ENCODE results near the gene C5orf47. TPM values are rescaled to one million over a fixed set of nuclear protein-coding genes. Genes with fewer than 3 reads are reported as not detected.

The C5orf47 gene
- total and polyA plus RNA-seq, 2 donors (not counting 1 experiment from before 2014, with no cell fraction given) = not detected

DNA sequence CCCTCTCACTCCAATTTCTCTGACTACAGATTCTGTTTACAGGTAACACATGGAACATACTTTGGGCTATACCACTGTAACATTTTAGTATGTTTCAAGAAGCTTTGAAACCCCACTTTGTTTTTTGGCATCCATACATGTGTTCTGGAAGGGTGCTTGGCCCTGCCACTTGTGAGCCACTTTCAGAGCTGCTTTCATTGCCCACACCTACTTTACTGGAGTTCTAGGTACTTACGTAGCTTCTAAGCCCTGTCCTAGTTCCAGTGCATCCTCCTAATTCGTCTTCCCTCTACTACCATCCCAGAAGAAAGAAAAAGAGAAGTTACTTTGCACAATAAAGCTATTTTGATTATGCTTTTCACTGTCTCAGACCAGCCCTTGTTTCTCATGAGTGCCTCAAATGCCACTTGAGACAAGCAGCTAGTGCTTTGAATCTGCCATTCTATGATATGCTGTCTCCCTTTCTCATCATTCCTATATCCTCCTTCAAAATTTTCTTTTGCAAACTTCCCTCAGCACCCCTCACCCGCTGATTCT, 26.5 kb upstream of the C5orf47 start:
- H3K4me1 Mint-ChIP-seq = no peaks in the 10 kb centered on the region

DNA sequence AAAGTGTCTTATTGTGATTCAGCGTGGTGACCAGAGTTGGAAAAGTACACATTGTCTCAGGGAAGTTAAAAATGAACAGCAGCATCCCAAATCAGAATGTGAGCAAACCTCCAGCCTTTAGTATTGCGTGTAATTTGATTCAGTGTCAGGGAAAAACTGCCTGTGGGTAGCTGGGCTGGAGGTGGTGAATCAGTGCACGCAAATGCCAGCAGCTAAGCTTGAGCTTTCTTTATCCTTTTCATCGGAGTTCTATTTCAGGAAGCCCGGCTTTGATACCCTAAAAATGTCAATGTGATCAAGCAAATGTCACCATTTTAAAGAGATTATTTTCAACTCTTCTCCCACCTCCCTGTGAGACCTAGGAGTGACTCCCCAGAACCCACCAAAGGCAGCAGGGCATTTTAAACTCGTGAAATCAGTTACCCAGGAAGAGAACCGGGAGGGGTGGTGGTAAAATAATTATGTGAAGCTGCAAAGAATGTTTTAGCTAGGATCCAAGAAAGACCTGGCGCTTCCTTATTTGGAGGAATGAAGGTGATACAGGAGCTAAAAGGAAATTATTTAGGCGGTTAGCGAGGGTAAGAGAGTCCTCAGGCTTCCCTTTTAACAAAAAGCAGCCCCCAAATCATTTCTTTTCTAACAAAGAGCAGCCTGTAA, 25.7 kb upstream of the C5orf47 start:
- TF ChIP-seq, protein P1, sequence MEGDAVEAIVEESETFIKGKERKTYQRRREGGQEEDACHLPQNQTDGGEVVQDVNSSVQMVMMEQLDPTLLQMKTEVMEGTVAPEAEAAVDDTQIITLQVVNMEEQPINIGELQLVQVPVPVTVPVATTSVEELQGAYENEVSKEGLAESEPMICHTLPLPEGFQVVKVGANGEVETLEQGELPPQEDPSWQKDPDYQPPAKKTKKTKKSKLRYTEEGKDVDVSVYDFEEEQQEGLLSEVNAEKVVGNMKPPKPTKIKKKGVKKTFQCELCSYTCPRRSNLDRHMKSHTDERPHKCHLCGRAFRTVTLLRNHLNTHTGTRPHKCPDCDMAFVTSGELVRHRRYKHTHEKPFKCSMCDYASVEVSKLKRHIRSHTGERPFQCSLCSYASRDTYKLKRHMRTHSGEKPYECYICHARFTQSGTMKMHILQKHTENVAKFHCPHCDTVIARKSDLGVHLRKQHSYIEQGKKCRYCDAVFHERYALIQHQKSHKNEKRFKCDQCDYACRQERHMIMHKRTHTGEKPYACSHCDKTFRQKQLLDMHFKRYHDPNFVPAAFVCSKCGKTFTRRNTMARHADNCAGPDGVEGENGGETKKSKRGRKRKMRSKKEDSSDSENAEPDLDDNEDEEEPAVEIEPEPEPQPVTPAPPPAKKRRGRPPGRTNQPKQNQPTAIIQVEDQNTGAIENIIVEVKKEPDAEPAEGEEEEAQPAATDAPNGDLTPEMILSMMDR (IDR thresholded peaks at IDR 0.05) = no peak
- TF ChIP-seq EZH2 (IDR thresholded peaks at IDR 0.05; ENCODE audit: borderline replicate concordance, insufficient read depth, low read depth, low read length, poor library complexity, severe bottlenecking) = no peak
- intact Hi-C loops (cut with micrococcal nuclease) = no loop called here
- ChIA-PET CTCF (interaction anchor here (0.6 to 2.3 kb wide), 6 partner anchors 12 to 176 kb away, joined by 3 to 9 read pairs (median 5); no protein-coding TSS in a partner anchor), POLR2A (no interaction called here)
- Histone ChIP-seq H4K20me1 (ENCODE audit: control insufficient read depth, insufficient read depth, low read length, poor library complexity, severe bottlenecking) (no peaks in the 10 kb centered on the region), H3K9ac (ENCODE audit: low read length) (no peak overlapping the region), H3K4me3 (ENCODE audit: control extremely low read depth in 1 of 5, extremely low read depth in 1 of 5, insufficient read depth in 1 of 5, low read depth in 2 of 5, low read length in 4 of 5) (no peak overlapping the region), H3K27ac (ENCODE audit: low read length in 2 of 2) (no peak overlapping the region), H2AFZ (ENCODE audit: insufficient read depth, low read depth, low read length, poor library complexity, severe bottlenecking) (no peak overlapping the region), H3K4me2 (replicated peaks; ENCODE audit: low read depth, low read length, poor library complexity, severe bottlenecking) (no peak overlapping the region), H3K4me1 (ENCODE audit: control insufficient read depth in 2 of 2, insufficient read depth in 2 of 2, low read length in 2 of 2) (no peaks in the 10 kb centered on the region), H3K9me3 (ENCODE audit: control extremely low read depth in 1 of 3, control insufficient read depth in 2 of 3, insufficient read depth in 1 of 3, low read length in 2 of 3) (no peaks in the 10 kb centered on the region), H3K27me3 (replicated peaks in 1 of 4; ENCODE audit: control extremely low read depth in 1 of 4, control insufficient read depth in 3 of 4, insufficient read depth in 4 of 4, low read length in 3 of 4) (no peaks in the 10 kb centered on the region), H3K36me3 (replicated peaks in 1 of 2; ENCODE audit: control extremely low read depth in 1 of 2, control insufficient read depth in 1 of 2, extremely low read depth in 1 of 2, insufficient read depth in 2 of 2, low read length in 1 of 2) (peaks cover 0 to 4% of the 10 kb centered on the region in 2 experiments), H3K79me2 (ENCODE audit: control insufficient read depth, insufficient read depth, low read length) (no peaks in the 10 kb centered on the region)
- no peak for ATAC-seq (ENCODE audit: low read depth)
- H3K4me1 Mint-ChIP-seq = no peaks in the 10 kb centered on the region
- H3K4me3 Mint-ChIP-seq = no peak overlapping the region
- DNase-seq = no peak
- no peaks in the 10 kb centered on the region for H3K9me3 Mint-ChIP-seq (ENCODE audit: insufficient read depth)
- 85% methylated on average over 7 of the region's 10 CpGs for WGBS (ENCODE audit: insufficient coverage)
- peaks cover 4% of the 10 kb centered on the region for H3K27me3 Mint-ChIP-seq
- no peak overlapping the region for H3K27ac Mint-ChIP-seq

More for the DNA sequence above, 26.5 kb upstream of the C5orf47 start:
- TF ChIP-seq, protein P1 (IDR thresholded peaks at IDR 0.05) = no peak
- no peak for TF ChIP-seq EZH2 (IDR thresholded peaks at IDR 0.05; ENCODE audit: borderline replicate concordance, insufficient read depth, low read depth, low read length, poor library complexity, severe bottlenecking)
- intact Hi-C loops (cut with micrococcal nuclease) = no loop called here
- ChIA-PET CTCF (interaction anchor here (1.1 to 2.3 kb wide), 3 partner anchors 12 to 109 kb away, joined by 4 to 9 read pairs (median 6); no protein-coding TSS in a partner anchor), POLR2A (no interaction called here)
- WGBS (ENCODE audit: insufficient coverage) = 90% methylated on average over 2 of the region's 3 CpGs
- Histone ChIP-seq H3K9ac (ENCODE audit: low read length) (no peak overlapping the region), H3K27ac (ENCODE audit: low read length in 2 of 2) (no peak overlapping the region), H2AFZ (ENCODE audit: insufficient read depth, low read depth, low read length, poor library complexity, severe bottlenecking) (no peak overlapping the region), H3K36me3 (replicated peaks in 1 of 2; ENCODE audit: control extremely low read depth in 1 of 2, control insufficient read depth in 1 of 2, extremely low read depth in 1 of 2, insufficient read depth in 2 of 2, low read length in 1 of 2) (peaks cover 0 to 4% of the 10 kb centered on the region in 2 experiments), H3K79me2 (ENCODE audit: control insufficient read depth, insufficient read depth, low read length) (no peaks in the 10 kb centered on the region), H3K4me3 (ENCODE audit: control extremely low read depth in 1 of 5, extremely low read depth in 1 of 5, insufficient read depth in 1 of 5, low read depth in 2 of 5, low read length in 4 of 5) (no peak overlapping the region), H4K20me1 (ENCODE audit: control insufficient read depth, insufficient read depth, low read length, poor library complexity, severe bottlenecking) (no peaks in the 10 kb centered on the region), H3K9me3 (ENCODE audit: control extremely low read depth in 1 of 3, control insufficient read depth in 2 of 3, insufficient read depth in 1 of 3, low read length in 2 of 3) (no peaks in the 10 kb centered on the region), H3K4me1 (ENCODE audit: control insufficient read depth in 2 of 2, insufficient read depth in 2 of 2, low read length in 2 of 2) (no peaks in the 10 kb centered on the region), H3K4me2 (replicated peaks; ENCODE audit: low read depth, low read length, poor library complexity, severe bottlenecking) (no peak overlapping the region), H3K27me3 (replicated peaks in 1 of 4; ENCODE audit: control extremely low read depth in 1 of 4, control insufficient read depth in 3 of 4, insufficient read depth in 4 of 4, low read length in 3 of 4) (no peaks in the 10 kb centered on the region)
- Mint-ChIP-seq H3K27me3 (peaks cover 3% of the 10 kb centered on the region), H3K4me3 (no peak overlapping the region), H3K27ac (no peak overlapping the region), H3K9me3 (ENCODE audit: insufficient read depth) (no peaks in the 10 kb centered on the region)
- no peak for ATAC-seq (ENCODE audit: low read depth)
- DNase-seq = no peak
